ENCODE measurements around the gene NPTN. TPM values are rescaled to one million over a fixed set of nuclear protein-coding genes. Genes with fewer than 3 reads are reported as not detected.

Gene NPTN
- total and polyA plus RNA-seq, 2 of the 13 experiments (the other 11 are each of a cell fraction or from before 2014, with no cell fraction given): 78.0 to 110 TPM

DNA sequence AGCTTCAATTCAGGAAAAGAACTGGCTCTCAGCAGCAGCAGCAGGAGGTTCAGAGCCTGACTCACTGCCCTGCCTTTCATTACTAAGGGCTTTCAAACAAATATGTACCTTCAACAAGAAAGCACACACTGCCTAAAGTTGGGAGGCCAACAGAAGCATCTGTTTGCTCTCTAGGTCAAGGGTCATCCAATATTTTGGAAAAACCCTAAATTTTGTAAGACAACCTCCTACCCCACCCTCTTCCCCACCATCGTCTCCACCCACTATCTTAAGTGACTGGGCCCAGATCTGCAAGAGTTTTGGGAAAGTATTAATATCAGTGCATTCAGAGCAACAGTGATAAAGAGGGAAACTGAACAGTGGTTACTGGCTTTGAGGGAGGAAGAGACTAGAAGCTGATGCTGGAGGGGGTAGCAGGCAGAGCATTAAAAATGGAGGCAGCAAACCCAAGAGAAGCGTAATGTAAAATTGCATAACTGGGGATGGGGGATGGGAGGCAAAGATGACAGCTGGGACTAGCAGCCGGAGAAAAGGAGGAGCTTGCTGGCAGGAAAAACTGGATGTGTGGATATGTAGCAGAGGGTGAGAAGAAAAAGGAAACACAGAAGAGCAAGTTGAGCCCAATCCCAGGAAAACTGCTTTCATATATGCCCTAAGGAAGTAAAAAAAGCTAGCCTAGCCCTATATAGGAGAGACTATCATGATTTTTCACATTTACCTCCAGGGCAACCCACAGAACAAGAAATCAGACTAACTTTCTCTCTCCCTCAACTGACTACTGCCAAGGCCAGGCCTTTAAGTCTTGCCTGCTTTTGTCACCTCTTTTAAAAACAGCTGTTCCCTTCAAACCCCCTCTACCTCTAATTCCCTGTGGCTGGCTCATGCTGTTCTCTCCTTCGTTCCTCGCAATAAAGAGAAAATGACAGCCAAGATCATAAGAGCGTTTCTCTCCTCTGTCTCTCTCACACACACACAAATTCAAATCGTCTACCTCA is 31.4 kb downstream of the NPTN start (continued):
- TF ChIP-seq ZNF292 (CRISPR knock-in tag; IDR thresholded peaks at IDR 0.05; ENCODE audit: borderline replicate concordance, low read depth): no peak
- TF ChIP-seq, protein P1, sequence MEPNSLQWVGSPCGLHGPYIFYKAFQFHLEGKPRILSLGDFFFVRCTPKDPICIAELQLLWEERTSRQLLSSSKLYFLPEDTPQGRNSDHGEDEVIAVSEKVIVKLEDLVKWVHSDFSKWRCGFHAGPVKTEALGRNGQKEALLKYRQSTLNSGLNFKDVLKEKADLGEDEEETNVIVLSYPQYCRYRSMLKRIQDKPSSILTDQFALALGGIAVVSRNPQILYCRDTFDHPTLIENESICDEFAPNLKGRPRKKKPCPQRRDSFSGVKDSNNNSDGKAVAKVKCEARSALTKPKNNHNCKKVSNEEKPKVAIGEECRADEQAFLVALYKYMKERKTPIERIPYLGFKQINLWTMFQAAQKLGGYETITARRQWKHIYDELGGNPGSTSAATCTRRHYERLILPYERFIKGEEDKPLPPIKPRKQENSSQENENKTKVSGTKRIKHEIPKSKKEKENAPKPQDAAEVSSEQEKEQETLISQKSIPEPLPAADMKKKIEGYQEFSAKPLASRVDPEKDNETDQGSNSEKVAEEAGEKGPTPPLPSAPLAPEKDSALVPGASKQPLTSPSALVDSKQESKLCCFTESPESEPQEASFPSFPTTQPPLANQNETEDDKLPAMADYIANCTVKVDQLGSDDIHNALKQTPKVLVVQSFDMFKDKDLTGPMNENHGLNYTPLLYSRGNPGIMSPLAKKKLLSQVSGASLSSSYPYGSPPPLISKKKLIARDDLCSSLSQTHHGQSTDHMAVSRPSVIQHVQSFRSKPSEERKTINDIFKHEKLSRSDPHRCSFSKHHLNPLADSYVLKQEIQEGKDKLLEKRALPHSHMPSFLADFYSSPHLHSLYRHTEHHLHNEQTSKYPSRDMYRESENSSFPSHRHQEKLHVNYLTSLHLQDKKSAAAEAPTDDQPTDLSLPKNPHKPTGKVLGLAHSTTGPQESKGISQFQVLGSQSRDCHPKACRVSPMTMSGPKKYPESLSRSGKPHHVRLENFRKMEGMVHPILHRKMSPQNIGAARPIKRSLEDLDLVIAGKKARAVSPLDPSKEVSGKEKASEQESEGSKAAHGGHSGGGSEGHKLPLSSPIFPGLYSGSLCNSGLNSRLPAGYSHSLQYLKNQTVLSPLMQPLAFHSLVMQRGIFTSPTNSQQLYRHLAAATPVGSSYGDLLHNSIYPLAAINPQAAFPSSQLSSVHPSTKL (CRISPR knock-in tag; IDR thresholded peaks at IDR 0.05): 0 out of 2 replicates have a peak, but pooled peaks have one; percentile 16
- TF ChIP-seq, protein P2, sequence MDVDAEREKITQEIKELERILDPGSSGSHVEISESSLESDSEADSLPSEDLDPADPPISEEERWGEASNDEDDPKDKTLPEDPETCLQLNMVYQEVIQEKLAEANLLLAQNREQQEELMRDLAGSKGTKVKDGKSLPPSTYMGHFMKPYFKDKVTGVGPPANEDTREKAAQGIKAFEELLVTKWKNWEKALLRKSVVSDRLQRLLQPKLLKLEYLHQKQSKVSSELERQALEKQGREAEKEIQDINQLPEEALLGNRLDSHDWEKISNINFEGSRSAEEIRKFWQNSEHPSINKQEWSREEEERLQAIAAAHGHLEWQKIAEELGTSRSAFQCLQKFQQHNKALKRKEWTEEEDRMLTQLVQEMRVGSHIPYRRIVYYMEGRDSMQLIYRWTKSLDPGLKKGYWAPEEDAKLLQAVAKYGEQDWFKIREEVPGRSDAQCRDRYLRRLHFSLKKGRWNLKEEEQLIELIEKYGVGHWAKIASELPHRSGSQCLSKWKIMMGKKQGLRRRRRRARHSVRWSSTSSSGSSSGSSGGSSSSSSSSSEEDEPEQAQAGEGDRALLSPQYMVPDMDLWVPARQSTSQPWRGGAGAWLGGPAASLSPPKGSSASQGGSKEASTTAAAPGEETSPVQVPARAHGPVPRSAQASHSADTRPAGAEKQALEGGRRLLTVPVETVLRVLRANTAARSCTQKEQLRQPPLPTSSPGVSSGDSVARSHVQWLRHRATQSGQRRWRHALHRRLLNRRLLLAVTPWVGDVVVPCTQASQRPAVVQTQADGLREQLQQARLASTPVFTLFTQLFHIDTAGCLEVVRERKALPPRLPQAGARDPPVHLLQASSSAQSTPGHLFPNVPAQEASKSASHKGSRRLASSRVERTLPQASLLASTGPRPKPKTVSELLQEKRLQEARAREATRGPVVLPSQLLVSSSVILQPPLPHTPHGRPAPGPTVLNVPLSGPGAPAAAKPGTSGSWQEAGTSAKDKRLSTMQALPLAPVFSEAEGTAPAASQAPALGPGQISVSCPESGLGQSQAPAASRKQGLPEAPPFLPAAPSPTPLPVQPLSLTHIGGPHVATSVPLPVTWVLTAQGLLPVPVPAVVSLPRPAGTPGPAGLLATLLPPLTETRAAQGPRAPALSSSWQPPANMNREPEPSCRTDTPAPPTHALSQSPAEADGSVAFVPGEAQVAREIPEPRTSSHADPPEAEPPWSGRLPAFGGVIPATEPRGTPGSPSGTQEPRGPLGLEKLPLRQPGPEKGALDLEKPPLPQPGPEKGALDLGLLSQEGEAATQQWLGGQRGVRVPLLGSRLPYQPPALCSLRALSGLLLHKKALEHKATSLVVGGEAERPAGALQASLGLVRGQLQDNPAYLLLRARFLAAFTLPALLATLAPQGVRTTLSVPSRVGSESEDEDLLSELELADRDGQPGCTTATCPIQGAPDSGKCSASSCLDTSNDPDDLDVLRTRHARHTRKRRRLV (CRISPR knock-in tag; IDR thresholded peaks at IDR 0.05): no peak

Measured in HepG2 (cell line).